Breast epithelium (tissue), 3 donors: ENCODE measurements around the gene CAPN15.

ENCODE experiments used
- POLR2AphosphoS5 ChIP-seq, 3 donors: sonication (generic); formaldehyde crosslinking; IDR thresholded peaks; one replicate each; pipeline ENCODE4 v1.6.1; 2017; ENCODE audit warnings: antibody characterized with exemption in 3 of 3
- TF ChIP-seq, protein P1 (sequence below), 3 donors: fragments of 450-650 bp; IDR thresholded peaks; one replicate each; pipeline ENCODE4 v1.5.1; 2016 to 2017; ENCODE audit warnings: antibody characterized with exemption in 3 of 3, mild to moderate bottlenecking in 3 of 3, moderate library complexity in 3 of 3

DNA sequence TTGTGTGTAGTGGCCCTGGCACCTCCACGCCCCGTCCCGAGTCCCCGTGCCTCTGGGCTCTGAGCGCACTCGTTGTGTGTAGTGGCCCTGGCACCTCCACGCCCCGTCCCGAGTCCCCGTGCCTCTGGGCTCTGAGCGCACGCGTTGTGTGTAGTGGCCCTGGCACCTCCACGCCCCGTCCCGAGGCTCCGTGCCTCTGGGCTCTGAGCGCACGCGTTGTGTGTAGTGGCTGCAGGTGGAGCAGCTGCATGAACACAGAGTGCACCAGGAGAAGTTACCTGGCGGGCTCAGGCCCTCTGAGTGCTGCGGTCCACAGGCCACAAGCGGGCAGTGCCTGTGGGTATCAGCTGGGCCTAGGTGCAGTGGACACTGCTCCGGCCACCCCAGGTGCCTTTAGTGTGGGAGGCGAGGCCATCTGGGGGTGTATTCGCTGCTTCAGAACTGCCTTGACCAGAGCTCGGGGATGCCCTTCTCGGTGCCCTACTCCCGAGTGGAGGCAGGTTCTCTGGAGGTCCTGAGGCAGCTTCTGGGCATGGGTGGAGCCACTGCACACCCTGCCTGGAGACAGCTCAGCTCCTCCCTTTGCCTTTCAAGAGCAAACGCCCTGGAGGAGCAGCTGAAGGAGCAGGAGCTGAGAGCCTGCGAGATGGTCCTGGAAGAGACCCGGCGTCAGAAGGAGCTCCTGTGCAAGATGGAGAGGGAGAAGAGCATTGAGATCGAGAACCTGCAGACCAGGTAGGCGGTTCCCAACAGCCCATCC lies 17.3 kb upstream of the CAPN15 start:
- TF ChIP-seq, protein P1, sequence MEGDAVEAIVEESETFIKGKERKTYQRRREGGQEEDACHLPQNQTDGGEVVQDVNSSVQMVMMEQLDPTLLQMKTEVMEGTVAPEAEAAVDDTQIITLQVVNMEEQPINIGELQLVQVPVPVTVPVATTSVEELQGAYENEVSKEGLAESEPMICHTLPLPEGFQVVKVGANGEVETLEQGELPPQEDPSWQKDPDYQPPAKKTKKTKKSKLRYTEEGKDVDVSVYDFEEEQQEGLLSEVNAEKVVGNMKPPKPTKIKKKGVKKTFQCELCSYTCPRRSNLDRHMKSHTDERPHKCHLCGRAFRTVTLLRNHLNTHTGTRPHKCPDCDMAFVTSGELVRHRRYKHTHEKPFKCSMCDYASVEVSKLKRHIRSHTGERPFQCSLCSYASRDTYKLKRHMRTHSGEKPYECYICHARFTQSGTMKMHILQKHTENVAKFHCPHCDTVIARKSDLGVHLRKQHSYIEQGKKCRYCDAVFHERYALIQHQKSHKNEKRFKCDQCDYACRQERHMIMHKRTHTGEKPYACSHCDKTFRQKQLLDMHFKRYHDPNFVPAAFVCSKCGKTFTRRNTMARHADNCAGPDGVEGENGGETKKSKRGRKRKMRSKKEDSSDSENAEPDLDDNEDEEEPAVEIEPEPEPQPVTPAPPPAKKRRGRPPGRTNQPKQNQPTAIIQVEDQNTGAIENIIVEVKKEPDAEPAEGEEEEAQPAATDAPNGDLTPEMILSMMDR (IDR thresholded peaks at IDR 0.05) = no peak
- no peak for TF ChIP-seq POLR2AphosphoS5 (IDR thresholded peaks at IDR 0.05)
